ENCODE measurements around the gene IL16.

IL16 gene

GRCh38 chr15:81166636-81167305 is 29.9 kb upstream of the IL16 start:
- TF ChIP-seq, protein P1, sequence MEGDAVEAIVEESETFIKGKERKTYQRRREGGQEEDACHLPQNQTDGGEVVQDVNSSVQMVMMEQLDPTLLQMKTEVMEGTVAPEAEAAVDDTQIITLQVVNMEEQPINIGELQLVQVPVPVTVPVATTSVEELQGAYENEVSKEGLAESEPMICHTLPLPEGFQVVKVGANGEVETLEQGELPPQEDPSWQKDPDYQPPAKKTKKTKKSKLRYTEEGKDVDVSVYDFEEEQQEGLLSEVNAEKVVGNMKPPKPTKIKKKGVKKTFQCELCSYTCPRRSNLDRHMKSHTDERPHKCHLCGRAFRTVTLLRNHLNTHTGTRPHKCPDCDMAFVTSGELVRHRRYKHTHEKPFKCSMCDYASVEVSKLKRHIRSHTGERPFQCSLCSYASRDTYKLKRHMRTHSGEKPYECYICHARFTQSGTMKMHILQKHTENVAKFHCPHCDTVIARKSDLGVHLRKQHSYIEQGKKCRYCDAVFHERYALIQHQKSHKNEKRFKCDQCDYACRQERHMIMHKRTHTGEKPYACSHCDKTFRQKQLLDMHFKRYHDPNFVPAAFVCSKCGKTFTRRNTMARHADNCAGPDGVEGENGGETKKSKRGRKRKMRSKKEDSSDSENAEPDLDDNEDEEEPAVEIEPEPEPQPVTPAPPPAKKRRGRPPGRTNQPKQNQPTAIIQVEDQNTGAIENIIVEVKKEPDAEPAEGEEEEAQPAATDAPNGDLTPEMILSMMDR (conservative IDR thresholded peaks at IDR 0.05) = no peak
- H3K27ac ChIP-seq = no peak overlapping the region

- no peak overlapping the region for H3K27ac ChIP-seq
- TF ChIP-seq, protein P1 (conservative IDR thresholded peaks at IDR 0.05) = no peak
These were observed 28.6 kb upstream of the IL16 start for GRCh38 chr15:81168131-81168526.

- H3K27ac ChIP-seq = no peak overlapping the region
- TF ChIP-seq, protein P1 (conservative IDR thresholded peaks at IDR 0.05) = no peak
These were observed 28.0 kb upstream of the IL16 start for GRCh38 chr15:81168644-81169043.

DNA sequence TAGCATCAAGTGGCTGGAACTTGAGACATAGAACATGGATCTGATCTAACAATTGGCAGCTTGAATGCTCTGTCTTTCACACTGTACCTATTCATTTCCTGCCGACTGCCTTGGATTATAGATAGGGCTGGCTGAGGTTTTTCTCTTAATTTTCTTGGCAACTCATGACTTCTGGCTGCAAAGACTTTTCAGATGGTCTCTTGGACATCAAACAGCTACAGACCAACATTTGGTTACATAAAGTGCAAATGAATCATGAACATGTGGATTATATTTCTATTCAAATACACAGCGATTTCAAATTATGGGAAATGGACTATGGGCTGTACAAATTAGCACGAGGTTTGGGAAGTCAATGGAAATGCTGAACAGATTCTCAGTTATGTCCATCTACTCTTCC is 26.2 kb upstream of the IL16 start:
- TF ChIP-seq, protein P1 (conservative IDR thresholded peaks at IDR 0.05) = no peak
- H3K27ac ChIP-seq = no peak overlapping the region

- TF ChIP-seq, protein P1 (conservative IDR thresholded peaks at IDR 0.05) = no peak
- no peak overlapping the region for H3K27ac ChIP-seq
These were observed 25.4 kb upstream of the IL16 start for GRCh38 chr15:81171286-81171685.

GRCh38 chr15:81174125-81174791 is 22.4 kb upstream of the IL16 start:
- H3K27ac ChIP-seq = no peak overlapping the region
- TF ChIP-seq, protein P1 (conservative IDR thresholded peaks at IDR 0.05) = no peak

DNA sequence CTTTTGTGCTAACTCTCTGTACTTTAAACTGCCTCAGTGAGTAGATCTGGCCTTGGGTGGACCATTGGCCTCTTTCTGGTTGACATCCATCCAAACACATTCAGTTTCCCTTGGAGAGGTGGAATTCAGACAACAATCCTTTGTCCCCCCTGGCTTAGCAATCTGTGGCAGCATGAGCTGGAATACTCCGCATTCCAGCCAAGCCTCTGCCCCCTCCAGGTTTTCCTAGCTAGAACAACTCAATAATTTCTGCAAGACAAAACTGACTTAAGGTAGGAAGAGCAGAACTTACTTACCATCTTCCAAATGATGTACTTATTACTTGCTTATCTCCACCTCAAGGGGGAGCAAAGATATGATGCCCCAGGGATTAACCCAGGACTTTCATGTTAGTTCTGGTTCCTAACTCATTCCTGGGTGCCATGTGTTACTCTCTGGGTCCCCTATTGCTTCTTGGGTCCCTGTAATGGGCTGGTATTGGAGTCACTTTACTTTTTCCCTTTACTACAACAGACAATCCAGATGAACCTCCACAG is 21.8 kb upstream of the IL16 start:
- TF ChIP-seq, protein P1 (conservative IDR thresholded peaks at IDR 0.05) = no peak
- H3K27ac ChIP-seq = no peak overlapping the region

Data from VCaP (cell line).